ENCODE measurements around the gene SNX1. TPM values are rescaled to one million over a fixed set of nuclear protein-coding genes. Genes with fewer than 3 reads are reported as not detected.
"Not testable (repeated sequence)": the region's sequence is repeated elsewhere in the genome, so short reads cannot be mapped to it uniquely, and the experiment has no call there.

Gene SNX1
- total RNA-seq, 1 donor from 2014 or later: 32.5 TPM

DNA sequence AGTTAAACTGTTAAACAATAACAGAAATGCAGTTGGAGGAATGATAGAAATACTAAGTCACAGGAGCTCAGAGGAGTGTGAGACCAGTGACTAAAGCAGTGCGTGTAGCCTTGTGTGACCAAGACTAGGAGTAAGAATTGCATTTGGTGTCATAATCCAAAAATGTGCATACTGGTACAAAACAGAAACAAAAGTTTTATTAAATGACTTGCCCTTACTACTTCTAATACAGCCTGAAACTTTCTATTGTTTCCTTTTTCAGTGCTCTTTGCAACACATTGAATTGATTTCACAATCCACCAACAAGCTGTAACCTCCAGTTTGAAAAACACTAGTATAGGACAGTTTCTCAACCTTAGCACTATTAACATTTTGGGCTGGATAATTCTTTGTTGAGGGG is 17.1 kb downstream of the SNX1 start:
- no peak for DNase-seq (ENCODE audit: low read depth in 2 of 2)

DNA sequence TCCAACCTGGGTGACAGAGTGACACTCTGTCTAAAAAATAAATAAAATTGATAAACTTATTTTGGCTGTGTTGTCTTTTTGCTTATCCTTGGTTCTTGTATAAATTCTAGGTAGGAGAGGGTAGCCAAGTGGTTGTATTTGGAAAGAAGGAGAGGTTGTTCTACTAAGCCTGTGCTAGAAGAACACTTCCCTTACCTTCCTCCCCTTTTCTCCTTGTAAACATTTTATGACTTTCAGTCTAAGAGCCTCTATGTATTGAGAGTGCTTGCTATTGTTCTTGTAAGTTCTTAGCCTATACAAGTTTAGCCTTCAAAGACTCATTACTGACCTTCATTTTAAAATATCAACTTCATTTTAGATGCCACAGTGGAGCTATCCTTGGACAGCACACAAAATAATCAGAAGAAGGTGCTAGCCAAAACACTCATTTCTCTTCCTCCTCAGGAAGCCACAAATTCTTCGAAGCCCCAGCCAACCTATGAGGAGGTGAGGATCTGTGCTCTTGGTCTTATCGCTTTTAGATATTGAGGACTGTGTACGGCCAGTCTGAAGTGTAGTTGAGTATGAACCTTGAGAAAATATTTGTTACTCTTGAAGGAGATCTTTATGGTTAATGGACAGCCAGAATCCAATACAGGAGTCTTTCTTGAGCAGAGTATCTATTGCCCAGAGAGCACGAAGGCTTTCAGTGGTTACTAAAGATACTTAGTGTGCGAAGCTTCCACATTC is 22.1 kb downstream of the SNX1 start:
- no peak for DNase-seq (ENCODE audit: low read depth in 2 of 2)

DNA sequence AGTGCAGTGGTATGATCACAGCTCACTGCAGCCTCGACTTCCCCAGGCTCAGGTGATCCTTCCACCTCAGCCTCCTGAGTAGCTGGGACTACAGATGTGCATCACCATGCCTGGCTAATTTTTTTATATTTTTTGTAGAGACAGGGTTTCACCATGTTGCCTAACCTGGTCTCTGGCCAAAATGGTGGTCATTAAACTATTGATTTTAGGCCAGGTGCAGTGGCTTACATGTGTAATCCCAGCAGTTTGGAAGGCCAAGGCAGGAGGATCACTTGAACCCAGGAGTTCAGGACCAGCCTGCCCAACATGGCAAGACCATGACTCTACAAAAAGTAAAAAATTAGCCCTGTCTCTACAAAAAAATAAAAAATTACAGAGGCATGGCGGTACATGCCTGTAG is 24.5 kb downstream of the SNX1 start:
- DNase-seq (ENCODE audit: low read depth in 2 of 2): not testable (repeated sequence)

DNA sequence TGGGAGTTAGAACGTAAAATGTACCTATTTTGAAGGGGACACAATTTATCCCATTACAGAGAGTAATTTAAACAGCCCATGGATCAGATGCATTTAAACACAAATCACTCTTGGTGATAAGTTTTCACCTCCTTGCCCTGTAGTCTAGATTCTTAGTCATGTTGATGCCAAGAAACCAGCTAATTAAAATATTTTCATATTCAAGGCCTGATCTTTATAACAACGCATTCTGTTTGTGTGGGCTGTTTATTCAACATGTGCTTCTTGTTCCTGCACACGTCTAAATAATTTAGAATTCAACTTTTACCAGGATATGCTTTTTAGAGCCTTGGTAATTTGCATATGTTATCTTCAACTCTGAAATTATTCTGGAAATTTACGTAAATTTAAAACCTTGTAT is 25.8 kb downstream of the SNX1 start:
- no peak for DNase-seq (ENCODE audit: low read depth in 2 of 2)

DNA sequence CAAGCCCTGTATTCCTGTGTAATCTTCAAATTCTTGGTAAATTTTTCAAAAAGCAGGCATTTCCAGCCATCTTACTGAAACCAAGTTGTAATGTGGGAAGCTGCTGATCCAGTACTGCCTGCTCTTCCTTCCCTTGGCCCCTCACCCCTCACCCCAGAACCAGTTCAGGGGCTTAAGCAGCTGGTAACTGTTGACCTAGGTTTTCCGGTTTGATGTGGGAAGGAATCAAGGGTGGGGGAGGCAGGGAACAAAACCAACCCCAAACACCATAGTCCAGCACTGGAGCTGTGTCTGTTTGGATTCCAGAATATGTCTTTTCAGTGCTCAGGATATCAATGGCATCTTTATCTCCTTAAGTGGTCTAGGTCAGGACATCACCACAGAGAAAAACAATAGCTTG is 26.7 kb downstream of the SNX1 start:
- DNase-seq (ENCODE audit: low read depth in 2 of 2): no peak

DNA sequence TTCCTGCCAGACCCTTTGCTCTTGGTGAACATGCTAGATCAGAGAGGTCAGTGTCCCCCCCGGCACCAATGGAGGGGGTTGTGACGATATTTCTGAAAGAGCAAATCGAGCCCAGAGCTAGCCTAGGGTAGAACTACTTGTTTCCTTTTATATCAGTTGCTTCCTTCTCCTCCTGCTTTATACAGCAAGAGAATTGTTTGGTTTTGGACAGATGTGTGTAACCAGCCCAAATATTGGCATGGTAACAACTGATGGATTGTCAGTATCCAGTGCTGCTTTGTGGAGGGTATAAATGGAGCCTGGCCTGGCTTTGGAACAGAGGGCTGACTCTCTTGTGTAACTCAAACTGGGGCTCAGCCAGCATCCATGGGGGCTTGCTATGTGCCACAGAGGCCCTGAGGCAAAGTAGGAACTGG is 27.2 kb downstream of the SNX1 start:
- DNase-seq (ENCODE audit: low read depth in 2 of 2): no peak

DNA sequence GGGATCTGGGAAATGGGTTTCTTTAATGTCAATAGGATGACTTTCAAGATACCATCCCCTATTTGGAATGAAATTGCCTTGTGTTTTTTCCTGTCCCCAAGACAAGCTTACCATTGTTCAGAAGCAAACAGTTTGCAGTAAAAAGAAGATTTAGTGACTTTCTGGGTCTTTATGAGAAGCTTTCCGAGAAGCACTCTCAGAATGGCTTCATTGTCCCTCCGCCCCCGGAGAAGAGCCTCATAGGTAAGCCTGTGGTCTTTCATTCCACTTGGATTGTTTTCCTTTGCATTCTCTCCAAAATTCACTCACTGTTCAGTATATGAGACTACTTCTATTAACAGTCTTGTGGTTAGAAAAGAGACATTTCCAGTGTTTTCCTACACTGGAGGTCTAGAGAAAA is 30.2 kb downstream of the SNX1 start:
- no peak for DNase-seq (ENCODE audit: low read depth in 2 of 2)

DNA sequence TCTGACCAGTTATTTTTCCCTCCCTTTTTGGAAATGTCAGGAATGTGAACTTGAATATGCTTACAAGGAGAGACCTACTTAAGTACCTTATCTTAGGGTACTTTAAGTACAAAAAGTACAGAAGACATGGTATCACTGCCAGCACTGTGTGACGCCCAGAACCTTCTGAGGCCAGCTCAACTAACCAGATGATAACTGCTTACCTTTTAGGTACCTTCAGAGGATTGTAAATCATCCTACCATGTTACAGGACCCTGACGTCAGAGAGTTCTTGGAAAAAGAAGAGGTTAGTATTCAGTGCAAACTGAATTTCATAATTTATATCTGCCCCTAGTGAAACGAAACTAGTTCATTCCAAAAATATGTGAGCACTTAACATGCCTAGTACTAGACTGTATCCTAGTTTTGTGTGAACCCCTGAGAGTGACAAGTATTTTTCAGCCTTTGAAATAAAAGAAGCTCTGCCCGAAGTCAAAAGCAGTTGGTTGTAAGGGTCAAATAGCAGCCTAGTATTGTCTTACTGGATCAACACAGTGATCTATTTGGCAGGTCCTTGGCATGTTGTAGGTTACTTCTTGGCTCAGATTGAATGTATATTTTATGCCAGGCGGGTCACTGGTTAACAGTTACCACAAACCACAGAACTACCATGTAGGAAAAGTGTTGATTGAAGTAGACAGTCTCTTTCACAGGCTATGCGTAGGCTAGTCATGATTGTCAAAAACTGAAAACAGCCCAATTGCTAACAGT is 31.9 kb downstream of the SNX1 start:
- DNase-seq (ENCODE audit: low read depth in 2 of 2): no peak

DNA sequence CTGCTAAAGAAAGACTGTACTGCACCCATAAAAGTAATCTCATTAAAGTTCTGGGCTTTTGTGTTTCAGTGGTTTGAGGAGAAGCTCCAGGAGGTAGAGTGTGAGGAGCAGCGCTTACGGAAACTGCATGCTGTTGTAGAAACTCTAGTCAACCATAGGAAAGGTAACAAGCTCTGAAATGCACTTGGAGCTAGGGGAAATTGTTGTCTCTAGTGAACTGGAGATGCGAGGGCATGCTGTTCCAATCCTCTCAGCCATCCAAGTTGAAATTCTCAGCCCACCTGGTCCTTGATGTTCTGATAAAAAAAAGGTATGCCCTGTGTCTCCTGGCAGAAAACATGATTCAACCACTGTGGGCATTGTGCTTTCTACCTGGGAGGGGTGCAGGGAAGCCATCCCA is 34.4 kb downstream of the SNX1 start:
- DNase-seq (ENCODE audit: low read depth in 2 of 2): no peak

DNA sequence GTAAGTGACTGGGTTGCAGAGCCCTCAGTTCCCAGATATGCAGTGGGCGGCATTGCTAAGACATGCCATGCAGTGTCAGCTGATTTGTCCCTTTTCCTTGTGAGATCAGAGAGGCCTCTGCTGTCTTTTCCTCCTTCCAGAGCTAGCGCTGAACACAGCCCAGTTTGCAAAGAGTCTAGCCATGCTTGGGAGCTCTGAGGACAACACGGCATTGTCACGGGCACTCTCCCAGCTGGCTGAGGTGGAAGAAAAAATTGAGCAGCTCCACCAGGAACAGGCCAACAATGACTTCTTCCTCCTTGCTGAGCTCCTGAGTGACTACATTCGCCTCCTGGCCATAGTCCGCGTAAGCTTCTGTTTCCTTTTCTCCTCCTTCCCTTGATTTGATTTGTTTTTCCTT is 35.8 kb downstream of the SNX1 start:
- no peak for DNase-seq (ENCODE audit: low read depth in 2 of 2)

DNA sequence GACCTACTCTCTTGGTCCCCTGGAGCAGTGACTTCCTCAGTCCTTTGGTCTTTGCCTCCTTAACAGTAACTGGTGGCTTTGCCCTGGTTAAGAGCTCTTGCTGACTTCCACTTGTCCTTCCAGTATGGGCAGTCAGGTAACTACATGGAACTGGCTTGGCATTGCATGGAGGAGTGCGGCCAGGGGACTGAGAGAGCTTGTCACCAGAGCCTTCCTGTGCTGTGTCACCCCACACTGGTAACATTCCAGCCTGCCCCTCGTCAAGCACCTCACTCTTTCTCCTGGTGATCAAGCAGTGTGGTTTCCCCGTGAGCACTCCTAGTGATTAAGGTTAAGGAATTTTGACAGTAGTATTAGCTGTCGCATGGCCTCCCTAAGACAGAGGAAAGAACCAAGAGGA is 36.4 kb downstream of the SNX1 start:
- DNase-seq (ENCODE audit: low read depth in 2 of 2): no peak

DNA sequence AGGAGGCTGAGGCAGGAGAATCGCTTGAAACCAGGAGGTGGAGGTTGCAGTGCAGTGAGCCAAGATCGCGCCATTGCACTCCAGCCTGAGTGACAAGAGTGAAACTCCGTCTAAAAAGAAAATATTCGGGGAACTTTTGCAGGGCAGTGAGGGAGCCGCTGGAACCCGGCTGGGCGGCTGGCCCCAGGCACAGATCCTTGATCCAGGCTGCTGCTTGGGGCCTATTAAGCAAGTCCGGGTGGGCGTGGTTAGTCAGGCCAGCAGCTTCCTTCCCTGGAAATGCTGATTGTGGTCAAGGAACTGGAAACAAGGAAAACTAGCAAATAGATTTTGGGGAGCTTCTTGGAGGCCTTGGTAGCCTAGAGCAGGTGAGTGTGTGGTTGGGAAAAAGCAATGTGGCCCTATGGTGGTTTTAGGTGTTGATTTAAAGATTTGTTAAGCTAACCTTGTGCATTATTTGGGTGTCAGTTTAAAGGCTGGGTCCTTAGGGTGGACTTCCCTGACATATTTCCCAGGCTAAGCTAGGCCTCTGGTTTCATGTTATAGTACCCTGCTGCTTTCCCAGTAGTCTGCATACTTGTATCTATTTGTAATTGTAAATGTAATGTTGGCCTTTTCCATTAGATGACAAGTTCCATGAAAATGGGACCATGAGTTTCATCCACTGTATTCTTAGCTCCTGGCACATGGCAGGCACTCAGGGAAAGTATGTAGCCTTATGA is 38.0 kb downstream of the SNX1 start:
- no peak for DNase-seq (ENCODE audit: low read depth in 2 of 2)

DNA sequence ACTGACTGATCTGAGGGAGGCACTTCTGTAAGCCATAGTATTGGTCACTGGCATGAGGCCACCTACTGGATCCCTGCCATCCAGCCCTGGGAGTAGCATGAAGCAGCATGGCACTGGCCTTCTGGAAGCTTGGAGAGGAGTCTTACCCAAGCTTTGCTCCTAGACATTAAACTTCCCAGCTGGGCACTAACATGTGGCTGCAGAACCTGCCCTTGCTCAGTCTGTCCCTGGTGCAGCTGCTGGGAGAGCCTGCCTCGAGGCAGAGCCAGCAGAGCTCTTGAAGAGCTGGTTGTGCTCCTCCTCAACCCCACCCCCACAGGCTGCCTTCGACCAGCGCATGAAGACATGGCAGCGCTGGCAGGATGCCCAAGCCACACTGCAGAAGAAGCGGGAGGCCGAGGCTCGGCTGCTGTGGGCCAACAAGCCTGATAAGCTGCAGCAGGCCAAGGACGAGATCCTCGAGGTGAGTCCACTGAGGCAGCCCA is 38.6 kb downstream of the SNX1 start:
- DNase-seq (ENCODE audit: low read depth in 2 of 2): no peak

DNA sequence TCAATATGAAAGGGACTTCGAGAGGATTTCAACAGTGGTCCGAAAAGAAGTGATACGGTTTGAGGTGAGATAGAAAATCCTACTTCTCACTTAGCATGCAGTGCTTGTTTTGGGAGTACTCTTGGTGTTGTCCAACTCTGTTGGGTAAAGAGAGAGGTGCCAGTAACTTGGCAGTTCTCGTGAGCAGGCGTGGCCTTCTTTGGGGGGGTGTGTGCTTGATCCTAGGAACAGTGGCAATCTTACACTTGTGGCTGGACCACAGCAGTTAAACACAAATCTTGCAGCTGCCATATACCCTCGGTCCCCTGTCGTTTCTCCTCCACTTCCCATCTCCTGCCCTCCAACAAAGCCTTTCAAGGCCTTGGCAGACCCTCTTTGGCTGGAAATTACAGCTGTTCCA is 40.6 kb downstream of the SNX1 start:
- DNase-seq (ENCODE audit: low read depth in 2 of 2): no peak

DNA sequence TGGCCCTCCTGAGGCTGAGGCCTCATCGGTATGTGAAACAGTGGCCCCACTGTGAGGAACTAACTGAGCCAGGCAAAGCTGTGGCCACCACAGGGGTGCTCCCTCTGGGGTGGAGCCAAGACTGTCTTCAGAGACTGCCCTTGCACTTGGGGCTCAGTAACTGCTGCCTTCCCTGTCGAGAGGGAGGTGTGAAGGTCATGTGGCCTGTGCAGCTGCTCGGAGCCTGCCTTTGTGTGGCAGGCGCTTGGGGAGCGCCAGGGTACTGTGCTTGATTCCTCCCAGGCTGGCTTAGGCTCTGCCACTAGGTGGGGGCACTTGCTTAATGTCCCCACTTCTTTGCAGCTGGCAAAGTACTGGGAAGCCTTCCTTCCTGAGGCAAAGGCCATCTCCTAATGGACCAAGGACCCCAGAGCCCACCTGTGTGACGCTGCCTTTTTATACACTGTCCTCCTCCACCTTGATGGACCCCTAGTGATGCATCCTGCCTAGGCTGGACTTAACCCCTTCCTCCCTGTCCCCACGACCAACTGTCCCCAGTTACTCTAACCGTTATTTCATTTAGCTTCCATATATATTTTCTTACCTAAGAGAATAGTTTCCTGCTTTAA is 41.5 kb downstream of the SNX1 start:
- no peak for DNase-seq (ENCODE audit: low read depth in 2 of 2)

DNA sequence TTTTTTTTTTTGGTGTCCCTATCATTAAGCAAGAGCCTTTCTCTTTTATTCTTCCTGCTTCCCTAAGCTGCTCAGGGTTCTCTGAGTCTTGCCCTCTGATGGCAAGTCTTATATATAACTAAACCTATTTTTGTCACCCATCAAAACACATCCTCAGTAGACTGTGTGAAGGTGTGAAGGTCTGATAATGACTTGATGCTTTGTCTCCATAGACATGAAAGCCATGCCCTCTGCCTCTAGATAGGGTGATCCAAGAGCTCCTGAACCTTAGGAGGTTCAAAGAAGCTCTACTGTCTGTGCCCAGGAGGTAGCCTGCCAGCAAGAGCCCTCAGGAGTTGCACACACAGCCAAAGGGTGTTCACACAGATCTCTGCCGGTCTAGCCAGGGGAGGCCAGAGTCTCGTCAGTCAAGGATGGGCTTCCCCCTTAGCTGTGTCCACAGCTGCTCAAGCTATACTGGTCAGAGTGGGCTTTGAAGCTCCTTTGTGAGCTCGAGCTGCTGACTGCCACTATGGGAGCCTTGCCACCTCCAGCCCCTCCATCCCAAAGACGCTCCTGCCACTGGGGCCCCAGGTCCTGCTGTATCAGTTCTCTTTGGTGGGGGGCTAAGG is 42.7 kb downstream of the SNX1 start:
- DNase-seq (ENCODE audit: low read depth in 2 of 2): no peak

DNA sequence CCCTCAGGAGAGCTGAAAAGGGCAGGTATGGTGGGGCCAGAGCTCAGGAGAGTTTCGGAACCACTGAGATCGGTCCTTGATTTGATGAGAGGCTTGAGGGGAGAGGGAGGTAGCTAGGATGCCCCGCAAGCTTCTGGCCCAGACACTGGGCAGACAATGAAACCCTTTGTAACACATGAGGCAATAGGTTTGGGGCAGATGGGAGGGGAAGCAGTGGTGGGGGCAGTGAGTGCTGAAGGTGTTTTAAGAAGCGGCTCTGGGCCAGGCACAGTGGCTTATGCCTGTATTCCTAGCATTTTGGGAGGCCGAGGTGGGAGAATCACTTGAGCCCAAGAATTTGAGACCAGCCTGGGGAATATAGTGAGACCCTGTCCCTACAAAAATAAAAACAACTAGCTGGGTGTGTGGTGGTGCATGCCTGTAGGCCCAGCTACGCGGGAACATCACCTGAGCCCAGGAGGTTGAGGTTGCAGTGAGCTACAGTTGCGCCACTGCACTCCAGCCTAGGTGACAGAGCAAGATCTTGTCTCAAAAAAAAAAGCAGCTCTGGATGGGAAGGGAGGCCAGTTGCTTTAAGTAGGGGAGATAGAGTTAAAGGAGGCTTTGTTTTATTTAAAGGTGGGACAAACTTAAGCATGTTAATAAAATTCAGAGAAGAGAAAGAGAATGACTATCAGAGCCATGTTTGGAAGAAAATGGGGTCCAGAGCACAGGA is 46.2 kb downstream of the SNX1 start:
- no peak for DNase-seq (ENCODE audit: low read depth in 2 of 2)

DNA sequence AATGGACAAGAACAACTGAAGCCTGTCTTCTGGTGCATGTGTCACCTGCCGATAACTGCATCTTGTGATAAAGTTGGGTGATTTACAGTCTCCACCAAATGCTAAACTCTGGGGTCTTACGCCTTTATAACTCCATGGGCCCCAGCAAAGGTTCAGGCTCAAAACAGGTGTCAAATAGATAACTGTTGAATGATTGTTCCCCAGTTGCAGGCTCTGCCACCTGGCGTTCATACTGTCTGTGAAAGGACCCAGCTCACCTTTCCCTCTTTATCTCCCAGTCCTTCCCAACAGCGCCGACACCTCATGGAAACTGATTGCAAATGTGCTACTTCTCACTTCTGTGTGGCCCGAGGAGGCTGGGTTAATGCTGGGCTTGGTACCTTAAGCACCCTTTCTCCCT is 47.5 kb downstream of the SNX1 start:
- no peak for DNase-seq (ENCODE audit: low read depth in 2 of 2)

DNA sequence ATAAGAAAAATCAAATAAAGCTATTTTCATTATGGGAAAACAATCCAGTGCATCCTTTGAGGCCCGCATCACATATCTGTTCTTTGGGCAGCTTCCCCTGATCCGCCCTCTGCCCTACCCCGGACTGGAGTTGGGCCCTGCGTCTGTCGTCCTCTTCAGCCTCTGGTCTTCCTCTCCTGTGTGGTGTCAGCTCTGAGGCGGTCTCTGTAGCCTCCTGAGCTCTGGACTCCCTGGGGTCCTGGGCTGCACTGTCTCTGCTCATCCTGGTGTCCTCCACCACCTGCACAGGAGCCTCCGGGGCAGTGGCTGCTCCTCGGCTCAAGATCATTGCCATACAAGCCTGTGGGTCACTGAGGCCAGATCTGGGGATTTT is 48.4 kb downstream of the SNX1 start:
- DNase-seq (ENCODE audit: low read depth in 2 of 2): no peak

DNA sequence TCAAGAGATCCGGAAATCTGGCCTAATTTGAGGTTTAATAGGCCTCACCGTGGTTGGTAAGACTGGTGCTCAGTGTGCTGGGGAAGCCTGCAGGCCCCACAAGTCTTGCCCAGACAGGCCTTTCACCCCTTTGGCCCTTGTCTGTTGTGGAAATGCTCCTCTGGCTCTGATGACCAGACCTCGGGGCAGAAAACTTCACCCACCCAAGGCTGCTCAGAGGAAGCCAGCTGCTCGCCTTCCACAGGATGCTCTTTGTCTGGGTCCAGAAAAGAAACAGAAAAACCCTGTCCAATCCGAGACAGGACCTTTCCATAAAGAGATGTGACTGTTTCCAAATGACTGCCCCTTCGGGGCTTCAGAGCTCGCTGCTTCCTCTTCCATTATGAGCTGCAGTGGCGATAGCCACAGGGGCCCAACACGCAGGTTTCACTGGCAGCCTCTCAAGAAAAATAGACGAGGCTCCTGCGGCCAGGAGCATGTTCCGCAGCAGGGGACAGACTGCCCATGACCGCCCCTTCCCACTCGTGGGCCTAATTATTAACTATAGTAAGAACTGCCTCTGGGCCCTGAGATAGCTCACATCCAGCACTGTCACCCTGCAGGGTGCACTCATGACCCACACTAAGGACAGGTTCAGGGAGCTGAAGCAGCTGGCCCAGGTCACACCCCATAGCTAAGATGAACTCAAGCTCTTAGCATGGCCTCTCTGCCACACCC is 48.9 kb downstream of the SNX1 start:
- no peak for DNase-seq (ENCODE audit: low read depth in 2 of 2)

All from lung microvascular endothelial cell (primary cell).